Measurements from ENCODE around the gene SH2D6.
"Not testable (repeated sequence)": the region's sequence is repeated elsewhere in the genome, so short reads cannot be mapped to it uniquely, and the experiment has no call there.

Gene SH2D6

GRCh38 chr2:85470850-85471800, 52.6 kb downstream of the SH2D6 start:
- no peak for DNase-seq (ENCODE audit: low spot score)

- DNase-seq (ENCODE audit: low spot score) = no peak
These were observed 53.7 kb downstream of the SH2D6 start for GRCh38 chr2:85472261-85472660.

- no peak for DNase-seq (ENCODE audit: low spot score)
These were observed 57.4 kb downstream of the SH2D6 start for GRCh38 chr2:85475799-85476490.

- no peak for DNase-seq (ENCODE audit: low spot score)
These were observed 58.1 kb downstream of the SH2D6 start for GRCh38 chr2:85476624-85477023.

DNA sequence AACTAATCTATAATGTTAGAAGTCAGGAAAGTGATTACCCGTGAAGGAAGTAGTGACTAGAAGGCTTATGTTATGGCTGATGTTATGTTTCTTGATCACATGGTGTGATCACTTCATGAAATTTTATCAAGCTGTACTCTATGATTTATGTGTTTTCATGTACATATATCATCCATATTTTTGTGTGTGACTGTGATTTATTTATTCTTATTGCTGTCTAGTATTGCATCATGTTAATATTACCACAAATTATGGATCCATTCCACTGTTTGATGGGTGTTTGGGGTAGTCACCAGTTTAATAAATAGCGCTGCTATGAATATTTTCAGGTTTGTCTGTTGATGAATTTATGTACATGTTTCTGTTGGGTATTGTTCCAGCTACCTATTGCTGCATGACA, 59.4 kb downstream of the SH2D6 start:
- no peak for DNase-seq (ENCODE audit: low spot score)

DNA sequence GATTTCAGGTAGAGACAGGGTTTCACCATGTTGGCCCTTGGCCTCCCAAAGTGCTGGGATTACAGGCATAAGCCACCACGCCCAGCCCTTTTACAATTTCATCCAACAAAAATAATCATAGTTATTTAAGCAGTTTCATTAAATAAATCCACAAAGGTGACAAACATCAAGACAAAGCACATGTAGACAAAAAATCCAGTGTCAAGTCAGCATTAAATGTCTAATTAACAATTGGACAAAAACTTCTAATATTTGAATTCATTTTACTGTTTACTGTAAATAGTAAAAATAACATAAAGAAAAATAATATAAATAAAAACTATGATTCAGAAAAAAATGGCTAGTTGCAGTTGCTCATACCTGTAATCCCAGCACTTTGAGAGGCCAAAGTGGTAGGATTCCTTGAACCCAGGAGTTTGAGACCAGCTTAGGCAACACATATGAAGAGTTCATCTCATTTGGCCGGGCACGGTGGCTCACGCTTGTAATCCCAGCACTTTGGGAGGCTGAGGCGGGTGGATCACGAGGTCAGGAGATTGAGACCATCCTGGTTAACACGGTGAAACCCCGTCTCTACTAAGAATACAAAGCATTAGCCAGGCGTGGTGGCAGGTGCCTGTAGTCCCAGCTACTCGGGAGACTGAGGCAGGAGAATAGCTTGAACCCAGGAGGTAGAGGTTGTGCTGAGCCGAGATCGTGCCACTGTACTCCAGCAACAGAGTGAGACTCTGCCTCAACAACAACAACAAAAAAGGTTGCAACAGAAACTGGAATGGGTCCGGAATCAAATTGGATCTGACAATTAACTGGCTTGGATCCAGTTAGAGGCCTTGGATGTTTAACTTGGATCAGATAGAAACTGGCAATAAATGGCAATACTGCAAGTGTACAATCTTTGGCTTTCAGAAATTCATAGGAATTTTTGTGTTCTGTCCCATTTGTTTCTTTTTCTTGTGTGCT, 63.6 kb downstream of the SH2D6 start:
- DNase-seq (ENCODE audit: low spot score) = no peak

- not testable (repeated sequence) for DNase-seq (ENCODE audit: low spot score)
These were observed 66.1 kb downstream of the SH2D6 start for GRCh38 chr2:85484615-85485014.

DNA sequence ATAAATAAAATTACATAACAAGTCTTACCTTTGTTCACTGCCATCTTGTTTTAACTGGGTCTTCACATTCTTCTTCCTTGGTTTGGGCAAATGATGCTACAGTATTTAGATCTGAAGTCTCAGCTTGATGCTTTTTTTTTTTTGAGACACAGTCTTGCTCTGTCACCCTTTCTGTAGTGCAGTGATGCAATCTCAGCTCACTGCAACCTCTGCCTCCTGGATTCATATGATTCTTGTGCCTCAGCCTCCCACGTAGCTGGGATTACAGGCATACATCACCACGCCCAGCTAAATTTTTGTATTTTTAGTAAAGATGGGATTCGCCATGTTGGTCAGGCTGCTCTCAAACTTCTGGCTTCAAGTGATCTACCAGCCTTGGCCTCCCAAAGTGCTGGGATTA, 67.3 kb downstream of the SH2D6 start:
- no peak for DNase-seq (ENCODE audit: low spot score)

Data from germinal center (tissue), 1 donor.